HL-60 (cell line): ENCODE results near the gene DPEP2.

Source experiments
- DNase-seq, 2 experiments: peaks; one replicate each; pipeline ENCODE4 v3.0.0-alpha.2; 2010 to 2020; ENCODE audit warnings: low read depth in 1 of 2, low spot score in 1 of 2
- H3K27ac ChIP-seq: fragments of 250-450 bp; sonication (Bioruptor Pico); replicated peaks from 2 replicates; pipeline ENCODE4 v1.5.1; 2020; ENCODE audit warnings: mild to moderate bottlenecking, moderate library complexity
- H3K27me3 ChIP-seq: fragments of 250-450 bp; sonication (Bioruptor Pico); 2 replicates; pipeline ENCODE4 v1.5.1; 2021; ENCODE audit warnings: mild to moderate bottlenecking, moderate library complexity; ENCODE audit not compliant: insufficient read depth, poor library complexity, severe bottlenecking
- H3K4me3 ChIP-seq: replicated peaks from 2 replicates; pipeline ENCODE4 v1.5.1; 2011; ENCODE audit warnings: mild to moderate bottlenecking, control low read depth, low read length; ENCODE audit not compliant: insufficient read depth
- GABPA ChIP-seq: IDR thresholded peaks from 2 replicates; pipeline ENCODE4 v1.6.1; 2012; ENCODE audit warnings: low read depth
- POLR2AphosphoS5 ChIP-seq: IDR thresholded peaks from 2 replicates; pipeline ENCODE4 v1.6.1; 2012; ENCODE audit warnings: low read depth
- SPI1 ChIP-seq: IDR thresholded peaks from 2 replicates; pipeline ENCODE4 v1.6.1; 2012; ENCODE audit warnings: low read depth, mild to moderate bottlenecking, borderline replicate concordance
- TF ChIP-seq, protein P1 (sequence below): IDR thresholded peaks from one replicate; pipeline ENCODE4 v1.5.1; 2011; ENCODE audit warnings: low read length, control low read depth, inconsistent platforms; ENCODE audit not compliant: insufficient read depth
- TF ChIP-seq, protein P2 (sequence below): IDR thresholded peaks from 2 replicates; pipeline ENCODE4 v1.6.1; 2012; ENCODE audit warnings: low read depth; ENCODE audit not compliant: insufficient replicate concordance

DPEP2 gene

DNA sequence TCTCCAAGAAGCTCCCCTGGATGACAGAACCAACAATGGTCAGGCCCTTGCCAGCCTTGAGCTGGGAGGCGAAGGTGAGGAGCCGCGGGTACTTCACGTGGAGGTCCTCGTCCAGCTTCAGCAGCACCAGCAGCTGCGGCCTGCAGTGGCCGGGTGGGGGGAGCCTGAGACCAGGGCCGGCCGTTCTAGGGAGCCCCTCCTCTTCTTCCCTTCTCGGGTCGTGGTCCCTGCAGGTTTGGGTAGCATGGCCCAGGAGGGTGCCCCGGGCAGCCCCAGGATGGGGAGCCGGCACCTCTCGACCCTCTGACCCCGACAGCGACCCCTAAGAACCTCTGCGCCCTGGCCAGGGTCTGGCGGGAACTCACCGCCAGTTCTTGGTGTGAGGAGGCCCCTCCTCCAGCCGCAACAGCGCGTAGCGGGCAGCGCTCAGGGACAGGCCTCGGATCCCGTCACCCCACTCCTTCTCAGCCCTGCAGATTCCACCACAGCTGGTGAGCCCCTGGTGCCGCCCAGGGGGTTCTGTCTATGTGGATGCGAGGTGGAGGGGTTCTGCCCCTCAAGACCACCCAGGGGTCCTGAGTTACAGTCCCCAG is 52.2 kb downstream of the DPEP2 start:
- H3K27me3 ChIP-seq: no peaks in the 10 kb centered on the region
- TF ChIP-seq, protein P1, sequence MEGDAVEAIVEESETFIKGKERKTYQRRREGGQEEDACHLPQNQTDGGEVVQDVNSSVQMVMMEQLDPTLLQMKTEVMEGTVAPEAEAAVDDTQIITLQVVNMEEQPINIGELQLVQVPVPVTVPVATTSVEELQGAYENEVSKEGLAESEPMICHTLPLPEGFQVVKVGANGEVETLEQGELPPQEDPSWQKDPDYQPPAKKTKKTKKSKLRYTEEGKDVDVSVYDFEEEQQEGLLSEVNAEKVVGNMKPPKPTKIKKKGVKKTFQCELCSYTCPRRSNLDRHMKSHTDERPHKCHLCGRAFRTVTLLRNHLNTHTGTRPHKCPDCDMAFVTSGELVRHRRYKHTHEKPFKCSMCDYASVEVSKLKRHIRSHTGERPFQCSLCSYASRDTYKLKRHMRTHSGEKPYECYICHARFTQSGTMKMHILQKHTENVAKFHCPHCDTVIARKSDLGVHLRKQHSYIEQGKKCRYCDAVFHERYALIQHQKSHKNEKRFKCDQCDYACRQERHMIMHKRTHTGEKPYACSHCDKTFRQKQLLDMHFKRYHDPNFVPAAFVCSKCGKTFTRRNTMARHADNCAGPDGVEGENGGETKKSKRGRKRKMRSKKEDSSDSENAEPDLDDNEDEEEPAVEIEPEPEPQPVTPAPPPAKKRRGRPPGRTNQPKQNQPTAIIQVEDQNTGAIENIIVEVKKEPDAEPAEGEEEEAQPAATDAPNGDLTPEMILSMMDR: no peak
- TF ChIP-seq, protein P2, sequence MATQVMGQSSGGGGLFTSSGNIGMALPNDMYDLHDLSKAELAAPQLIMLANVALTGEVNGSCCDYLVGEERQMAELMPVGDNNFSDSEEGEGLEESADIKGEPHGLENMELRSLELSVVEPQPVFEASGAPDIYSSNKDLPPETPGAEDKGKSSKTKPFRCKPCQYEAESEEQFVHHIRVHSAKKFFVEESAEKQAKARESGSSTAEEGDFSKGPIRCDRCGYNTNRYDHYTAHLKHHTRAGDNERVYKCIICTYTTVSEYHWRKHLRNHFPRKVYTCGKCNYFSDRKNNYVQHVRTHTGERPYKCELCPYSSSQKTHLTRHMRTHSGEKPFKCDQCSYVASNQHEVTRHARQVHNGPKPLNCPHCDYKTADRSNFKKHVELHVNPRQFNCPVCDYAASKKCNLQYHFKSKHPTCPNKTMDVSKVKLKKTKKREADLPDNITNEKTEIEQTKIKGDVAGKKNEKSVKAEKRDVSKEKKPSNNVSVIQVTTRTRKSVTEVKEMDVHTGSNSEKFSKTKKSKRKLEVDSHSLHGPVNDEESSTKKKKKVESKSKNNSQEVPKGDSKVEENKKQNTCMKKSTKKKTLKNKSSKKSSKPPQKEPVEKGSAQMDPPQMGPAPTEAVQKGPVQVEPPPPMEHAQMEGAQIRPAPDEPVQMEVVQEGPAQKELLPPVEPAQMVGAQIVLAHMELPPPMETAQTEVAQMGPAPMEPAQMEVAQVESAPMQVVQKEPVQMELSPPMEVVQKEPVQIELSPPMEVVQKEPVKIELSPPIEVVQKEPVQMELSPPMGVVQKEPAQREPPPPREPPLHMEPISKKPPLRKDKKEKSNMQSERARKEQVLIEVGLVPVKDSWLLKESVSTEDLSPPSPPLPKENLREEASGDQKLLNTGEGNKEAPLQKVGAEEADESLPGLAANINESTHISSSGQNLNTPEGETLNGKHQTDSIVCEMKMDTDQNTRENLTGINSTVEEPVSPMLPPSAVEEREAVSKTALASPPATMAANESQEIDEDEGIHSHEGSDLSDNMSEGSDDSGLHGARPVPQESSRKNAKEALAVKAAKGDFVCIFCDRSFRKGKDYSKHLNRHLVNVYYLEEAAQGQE: no peak
- TF ChIP-seq POLR2AphosphoS5 (no peak), SPI1 (no peak), GABPA (no peak)
- no peak overlapping the region for H3K4me3 ChIP-seq
- H3K27ac ChIP-seq: no peak overlapping the region
- no peak for DNase-seq

DNA sequence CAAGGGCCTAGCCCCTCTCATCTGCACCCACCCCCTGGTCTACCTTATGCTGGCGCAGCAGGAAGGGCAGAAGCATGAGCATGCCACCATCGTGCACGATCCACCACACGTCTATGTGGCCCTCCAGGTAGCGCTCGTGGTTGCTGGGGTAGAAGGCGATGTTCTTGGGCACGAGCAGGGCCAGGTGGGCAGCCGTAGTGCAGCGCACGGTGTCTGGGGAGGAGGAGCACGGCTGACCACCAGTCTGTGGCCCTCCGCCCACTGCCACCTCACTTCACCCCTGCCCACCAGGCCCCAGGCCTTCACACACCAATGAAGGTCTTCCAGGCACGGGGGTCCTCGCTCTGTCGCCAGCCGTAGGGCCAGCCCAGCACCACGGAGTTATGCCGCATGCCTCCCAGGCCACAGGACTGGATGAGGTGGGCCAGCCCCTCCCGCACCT is 53.1 kb downstream of the DPEP2 start:
- H3K27me3 ChIP-seq: no peaks in the 10 kb centered on the region
- TF ChIP-seq, protein P2: no peak
- TF ChIP-seq, protein P1: no peak
- no peak for TF ChIP-seq SPI1
- no peak for TF ChIP-seq GABPA
- TF ChIP-seq POLR2AphosphoS5: no peak
- no peak for DNase-seq
- H3K4me3 ChIP-seq: no peak overlapping the region
- H3K27ac ChIP-seq: no peak overlapping the region

DNA sequence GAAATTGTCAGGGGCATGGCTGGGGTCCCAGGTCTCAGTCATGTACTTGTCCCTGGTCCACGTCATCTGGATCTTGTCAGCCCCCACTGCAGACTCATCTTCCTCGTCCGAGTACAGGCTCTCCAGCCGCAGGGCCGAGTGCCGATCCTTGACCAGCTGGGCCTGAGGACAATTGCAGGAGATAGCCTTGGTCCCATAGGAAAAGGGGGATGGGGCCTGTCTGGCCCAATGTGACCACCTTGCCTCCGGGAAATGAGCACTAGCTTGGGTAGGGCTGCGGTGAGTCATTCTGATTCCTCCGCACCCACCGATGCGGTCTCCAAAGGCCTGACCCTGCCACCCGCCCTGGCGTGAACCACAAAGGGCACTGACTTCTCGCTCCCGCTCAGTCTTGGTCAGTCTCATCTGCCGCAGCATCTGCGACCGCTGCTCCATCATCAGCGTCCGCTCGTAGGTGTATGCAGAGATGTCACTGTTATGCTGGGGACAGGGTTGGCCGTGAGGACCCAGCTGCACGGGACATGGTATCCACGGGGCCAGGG is 53.8 kb downstream of the DPEP2 start:
- no peak for TF ChIP-seq SPI1
- TF ChIP-seq, protein P1: no peak
- no peak for TF ChIP-seq GABPA
- no peak for TF ChIP-seq POLR2AphosphoS5
- Histone ChIP-seq H3K27ac (no peak overlapping the region), H3K27me3 (no peaks in the 10 kb centered on the region), H3K4me3 (no peak overlapping the region)
- DNase-seq: no peak
